Upper lobe of left lung (tissue), 6 donors: ENCODE measurements around the gene RBM20. TPM values are rescaled to one million over a fixed set of nuclear protein-coding genes. Genes with fewer than 3 reads are reported as not detected.

Experiments used
- ATAC-seq, 2 donors: fragments of 200-7000 bp; cut with Tn5 transposase; one replicate each; pipeline ENCODE4 v1.9.1; 2022; ENCODE audit warnings: mild to moderate bottlenecking in 2 of 2, moderate library complexity in 2 of 2; ENCODE audit not compliant: low FRiP score in 2 of 2
- DNase-seq, 2 donors: peaks; one replicate each; pipeline ENCODE4 v3.0.0-alpha.2; 2019 to 2020
- H3K27ac ChIP-seq, 4 donors: fragments of 200-600 bp; sonication (generic); one replicate each; pipeline ENCODE4 v1.5.1; 2016 to 2019
- H3K27me3 ChIP-seq, 4 donors: fragments of 200-600 bp; sonication (generic); one replicate each; pipeline ENCODE4 v1.5.1; 2017 to 2019
- H3K36me3 ChIP-seq, 4 donors: fragments of 200-600 bp; sonication (generic); one replicate each; pipeline ENCODE4 v1.5.1; 2016 to 2019
- H3K4me1 ChIP-seq, 4 donors: fragments of 200-600 bp; sonication (generic); one replicate each; pipeline ENCODE4 v1.5.1; 2018 to 2019
- H3K4me3 ChIP-seq, 4 donors: fragments of 200-600 bp; sonication (generic); one replicate each; pipeline ENCODE4 v1.5.1; 2017 to 2019; ENCODE audit warnings: mild to moderate bottlenecking in 2 of 4, moderate library complexity in 1 of 4
- H3K9me3 ChIP-seq, 4 donors: fragments of 200-600 bp; sonication (generic); one replicate each; pipeline ENCODE4 v1.5.1; 2018 to 2019
- EP300 ChIP-seq, 4 donors: sonication (generic); formaldehyde crosslinking; IDR thresholded peaks; one replicate each; pipeline ENCODE4 v1.5.1; 2017; ENCODE audit warnings: antibody characterized with exemption in 4 of 4, control low read depth in 2 of 4
- POLR2A ChIP-seq, 4 donors: fragments of 450-650 bp; IDR thresholded peaks; one replicate each; pipeline ENCODE4 v1.5.1; 2016 to 2017; ENCODE audit warnings: antibody characterized with exemption in 4 of 4, mild to moderate bottlenecking in 2 of 4
- POLR2AphosphoS5 ChIP-seq, 2 donors: sonication (generic); formaldehyde crosslinking; IDR thresholded peaks; one replicate each; pipeline ENCODE4 v1.5.1; 2017; ENCODE audit warnings: antibody characterized with exemption in 2 of 2
- WGBS, 2 donors: methylation state at CpG; one replicate each; pipeline ENCODE4 v1.1.5; 2017 to 2018; 5-methylcytosine and 5-hydroxymethylcytosine counted together
- total RNA-seq, 6 donors: library from RNA; depleted of rRNA in 4 of 6; stranded (reverse); fragments of >200 nt in 4 of 6; gene quantifications; one replicate each; pipeline versions ENCODE4 v1.1.0 to v1.2.1, GENCODE V29; 2016 to 2021
- TF ChIP-seq, protein P1 (sequence below), 6 experiments: fragments of 450-650 bp in 4 of 6; fragments of 200-600 bp in 2 of 6; sonication (generic) in 2 of 6; IDR thresholded peaks; one replicate each; pipeline ENCODE4 v1.5.1; 2016 to 2019; ENCODE audit warnings: antibody characterized with exemption in 6 of 6
- donor health status: DM: no; HTN: no; CAD: no; lungs with moderate emphysema.
- donor health status: DM: no; HTN: yes; CAD: no; lungs with severe emphysema.

Gene RBM20
- total RNA-seq, 6 donors from 2014 or later: 0.11 to 7.5 (median 1.5) TPM

DNA sequence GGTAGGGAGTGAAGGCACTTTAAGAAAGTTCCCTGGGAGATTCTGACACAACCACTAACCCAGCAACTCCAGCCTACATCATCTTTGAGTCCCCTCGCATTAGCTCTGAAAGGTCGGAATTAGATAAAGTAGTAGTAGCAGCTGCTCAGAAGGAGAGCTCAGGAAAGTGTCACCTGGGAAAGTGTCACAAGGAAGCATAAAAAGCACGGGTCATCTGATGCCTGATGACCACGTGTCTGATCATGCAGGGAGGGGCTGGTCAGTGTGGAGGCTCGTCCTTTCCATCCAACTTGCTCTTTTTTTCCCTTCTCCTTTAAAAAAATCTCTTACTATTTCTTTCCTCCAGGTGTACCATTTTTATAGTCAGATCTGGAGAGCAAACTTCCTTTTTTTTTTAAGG is 180.5 kb downstream of the RBM20 start:
- DNase-seq: no peak
- no peak for ATAC-seq
- H3K27ac ChIP-seq: peak overlapping the region in 1 of 4 donors; percentile 11
- peaks cover 12 to 26% (median 17%) of the 10 kb centered on the region in 4 donors for H3K4me1 ChIP-seq
- WGBS, 2 donors: 78 to 79% methylated on average over 5 of the region's 5 CpGs
- no peaks in the 10 kb centered on the region for H3K36me3 ChIP-seq
- H3K27me3 ChIP-seq: no peaks in the 10 kb centered on the region
- no peak overlapping the region for H3K4me3 ChIP-seq
- no peaks in the 10 kb centered on the region for H3K9me3 ChIP-seq
- TF ChIP-seq POLR2AphosphoS5 (IDR thresholded peaks at IDR 0.05) (no peak), EP300 (IDR thresholded peaks at IDR 0.05) (no peak), POLR2A (IDR thresholded peaks at IDR 0.05) (no peak)
- TF ChIP-seq, protein P1, sequence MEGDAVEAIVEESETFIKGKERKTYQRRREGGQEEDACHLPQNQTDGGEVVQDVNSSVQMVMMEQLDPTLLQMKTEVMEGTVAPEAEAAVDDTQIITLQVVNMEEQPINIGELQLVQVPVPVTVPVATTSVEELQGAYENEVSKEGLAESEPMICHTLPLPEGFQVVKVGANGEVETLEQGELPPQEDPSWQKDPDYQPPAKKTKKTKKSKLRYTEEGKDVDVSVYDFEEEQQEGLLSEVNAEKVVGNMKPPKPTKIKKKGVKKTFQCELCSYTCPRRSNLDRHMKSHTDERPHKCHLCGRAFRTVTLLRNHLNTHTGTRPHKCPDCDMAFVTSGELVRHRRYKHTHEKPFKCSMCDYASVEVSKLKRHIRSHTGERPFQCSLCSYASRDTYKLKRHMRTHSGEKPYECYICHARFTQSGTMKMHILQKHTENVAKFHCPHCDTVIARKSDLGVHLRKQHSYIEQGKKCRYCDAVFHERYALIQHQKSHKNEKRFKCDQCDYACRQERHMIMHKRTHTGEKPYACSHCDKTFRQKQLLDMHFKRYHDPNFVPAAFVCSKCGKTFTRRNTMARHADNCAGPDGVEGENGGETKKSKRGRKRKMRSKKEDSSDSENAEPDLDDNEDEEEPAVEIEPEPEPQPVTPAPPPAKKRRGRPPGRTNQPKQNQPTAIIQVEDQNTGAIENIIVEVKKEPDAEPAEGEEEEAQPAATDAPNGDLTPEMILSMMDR (IDR thresholded peaks at IDR 0.05): no peak

DNA sequence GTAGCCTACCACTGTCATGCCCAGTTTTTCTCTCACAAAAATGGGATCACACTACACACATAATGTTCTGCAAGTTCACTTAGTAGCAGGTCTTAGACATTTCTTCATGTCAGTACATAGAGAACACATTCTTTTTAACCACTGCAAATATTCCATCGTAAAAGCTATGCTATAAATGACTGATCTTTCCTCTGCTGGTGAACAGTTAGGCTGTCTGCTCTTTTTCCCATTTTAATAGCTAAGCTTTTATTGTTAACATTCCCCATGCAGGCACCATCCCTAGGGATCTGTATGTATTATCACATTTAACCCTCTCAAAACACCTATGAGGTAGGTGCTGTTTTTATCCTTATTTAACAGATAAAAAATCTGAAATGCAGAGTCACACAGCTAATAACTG is 181.4 kb downstream of the RBM20 start:
- H3K27ac ChIP-seq: no peak overlapping the region
- no peak for ATAC-seq

DNA sequence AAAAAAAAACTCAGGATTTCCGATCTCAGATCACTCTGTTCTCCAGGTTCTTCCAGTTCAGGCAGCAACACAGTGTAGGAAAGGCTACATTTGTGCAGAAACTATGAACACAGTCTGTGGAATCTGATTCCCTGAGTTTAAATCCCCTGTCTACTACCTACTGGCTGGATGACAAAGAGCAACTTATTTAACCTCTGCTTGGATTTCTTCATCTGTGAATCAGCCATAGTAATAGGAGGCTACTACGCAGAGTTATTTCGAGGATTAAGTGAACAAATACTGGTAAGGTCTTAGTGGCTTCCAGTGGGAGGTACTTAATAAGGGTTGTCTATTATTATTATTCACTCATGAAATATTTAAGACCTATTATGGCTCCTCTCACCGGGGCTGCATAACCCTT is 183.3 kb downstream of the RBM20 start:
- DNase-seq (no peak), ATAC-seq (no peak)
- H3K4me3 ChIP-seq: no peak overlapping the region
- no peak overlapping the region for H3K27ac ChIP-seq
- peaks cover 0 to 10% (median 4%) of the 10 kb centered on the region in 4 donors for H3K4me1 ChIP-seq
- no peaks in the 10 kb centered on the region for H3K36me3 ChIP-seq
- 66 to 70% methylated on average over 4 of the region's 4 CpGs for WGBS, 2 donors
- H3K27me3 ChIP-seq: no peaks in the 10 kb centered on the region
- TF ChIP-seq, protein P1 (IDR thresholded peaks at IDR 0.05): no peak
- no peak for TF ChIP-seq POLR2A (IDR thresholded peaks at IDR 0.05)
- no peak for TF ChIP-seq POLR2AphosphoS5 (IDR thresholded peaks at IDR 0.05)
- no peak for TF ChIP-seq EP300 (IDR thresholded peaks at IDR 0.05)
- no peaks in the 10 kb centered on the region for H3K9me3 ChIP-seq

More for the DNA sequence above, 181.4 kb downstream of the RBM20 start:
- Histone ChIP-seq H3K4me1 (peaks cover 4 to 18% (median 11%) of the 10 kb centered on the region in 4 donors), H3K4me3 (no peak overlapping the region), H3K36me3 (no peaks in the 10 kb centered on the region), H3K27me3 (no peaks in the 10 kb centered on the region), H3K9me3 (no peaks in the 10 kb centered on the region)
- no peak for DNase-seq
- no peak for TF ChIP-seq POLR2AphosphoS5 (IDR thresholded peaks at IDR 0.05)
- TF ChIP-seq EP300 (IDR thresholded peaks at IDR 0.05): no peak
- TF ChIP-seq, protein P1 (IDR thresholded peaks at IDR 0.05): no peak
- no peak for TF ChIP-seq POLR2A (IDR thresholded peaks at IDR 0.05)
- WGBS, 2 donors: 88 to 95% methylated on average over 1 of the region's 1 CpG

DNA sequence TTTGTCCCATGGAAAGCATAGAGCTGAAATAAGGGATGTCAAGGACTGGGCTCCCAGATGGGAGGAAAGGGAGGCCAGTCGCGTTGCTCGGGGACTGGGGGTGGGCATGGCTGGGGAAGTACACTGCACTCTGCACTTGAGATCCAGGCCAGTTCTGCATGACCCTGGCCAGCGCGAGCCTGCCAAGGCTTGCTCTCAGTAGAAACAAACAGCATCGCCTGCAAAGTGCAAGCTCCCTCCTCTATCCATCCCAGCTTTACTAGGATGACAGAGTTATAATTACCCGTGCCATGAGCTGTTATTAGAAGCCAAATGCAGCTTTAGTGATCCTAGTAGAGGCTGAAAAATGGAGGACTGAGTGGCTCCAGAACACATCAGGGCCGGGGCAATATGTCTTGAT is 183.7 kb downstream of the RBM20 start:
- ATAC-seq (no peak), DNase-seq (no peak)
- Histone ChIP-seq H3K36me3 (no peaks in the 10 kb centered on the region), H3K9me3 (no peaks in the 10 kb centered on the region), H3K27me3 (no peaks in the 10 kb centered on the region), H3K4me1 (peaks cover 0 to 7% (median 2%) of the 10 kb centered on the region in 4 donors), H3K27ac (no peak overlapping the region), H3K4me3 (no peak overlapping the region)
- TF ChIP-seq POLR2A (IDR thresholded peaks at IDR 0.05): no peak
- no peak for TF ChIP-seq EP300 (IDR thresholded peaks at IDR 0.05)
- TF ChIP-seq, protein P1 (IDR thresholded peaks at IDR 0.05): no peak
- no peak for TF ChIP-seq POLR2AphosphoS5 (IDR thresholded peaks at IDR 0.05)
- WGBS, 2 donors: 57 to 73% methylated on average over 1 to 8 of the region's 8 CpGs

DNA sequence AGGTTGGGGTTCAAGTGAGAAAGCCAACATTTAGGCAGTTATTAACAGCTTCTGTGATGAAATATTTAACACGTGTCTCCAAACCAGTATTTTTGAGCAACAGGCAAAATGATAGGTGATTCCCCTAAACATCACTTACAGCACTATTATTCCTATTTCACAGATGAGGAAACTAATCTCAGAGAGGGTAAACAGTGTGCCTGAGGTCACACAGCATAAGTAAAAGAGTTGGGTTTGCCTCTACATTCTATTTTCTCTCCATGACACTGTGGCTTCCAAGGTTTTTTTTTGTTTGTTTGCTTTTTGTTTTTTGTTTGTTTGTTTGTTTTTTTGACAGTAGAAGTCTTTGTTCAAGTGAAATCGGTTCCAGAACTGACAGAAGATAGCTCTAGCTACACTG is 184.4 kb downstream of the RBM20 start:
- Histone ChIP-seq H3K9me3 (no peaks in the 10 kb centered on the region), H3K4me1 (peaks cover 0 to under 1% (median 0%) of the 10 kb centered on the region in 4 donors), H3K36me3 (no peaks in the 10 kb centered on the region), H3K27me3 (no peaks in the 10 kb centered on the region), H3K27ac (no peak overlapping the region), H3K4me3 (no peak overlapping the region)
- no peak for DNase-seq
- 42 to 67% methylated on average over 2 of the region's 2 CpGs for WGBS, 2 donors
- no peak for ATAC-seq
- no peak for TF ChIP-seq POLR2AphosphoS5 (IDR thresholded peaks at IDR 0.05)
- TF ChIP-seq POLR2A (IDR thresholded peaks at IDR 0.05): no peak
- TF ChIP-seq EP300 (IDR thresholded peaks at IDR 0.05): no peak
- TF ChIP-seq, protein P1 (IDR thresholded peaks at IDR 0.05): no peak
